ENCODE measurements around the gene OMP. TPM values are rescaled to one million over a fixed set of nuclear protein-coding genes. Genes with fewer than 3 reads are reported as not detected.
A peak's percentile ranks its signal among the peaks of the same experiment; 100 is the strongest.

OMP gene
- total RNA-seq, 1 donor: not detected

- no peak for TF ChIP-seq CTCF (IDR thresholded peaks at IDR 0.05; ENCODE audit: insufficient read depth, low read depth, low read length)
- no peak overlapping the region for H3K4me3 ChIP-seq (ENCODE audit: low read depth, low read length)
- no peak for DNase-seq (ENCODE audit: low read depth)
Measured at GRCh38 chr11:77106321-77106720, 3.7 kb downstream of the OMP start.

- no peak for DNase-seq (ENCODE audit: low read depth)
- TF ChIP-seq CTCF (IDR thresholded peaks at IDR 0.05; ENCODE audit: insufficient read depth, low read depth, low read length): no peak
- no peak overlapping the region for H3K4me3 ChIP-seq (ENCODE audit: low read depth, low read length)
Measured at GRCh38 chr11:77106759-77107158, 4.1 kb downstream of the OMP start.

- TF ChIP-seq CTCF (IDR thresholded peaks at IDR 0.05; ENCODE audit: insufficient read depth, low read depth, low read length): peak; percentile 2
- no peak overlapping the region for H3K4me3 ChIP-seq (ENCODE audit: low read depth, low read length)
- peak; percentile 92 for DNase-seq (ENCODE audit: low read depth)
Measured at GRCh38 chr11:77107950-77108349, 5.3 kb downstream of the OMP start.

- no peak for DNase-seq (ENCODE audit: low read depth)
- H3K4me3 ChIP-seq (ENCODE audit: low read depth, low read length): no peak overlapping the region
- TF ChIP-seq CTCF (IDR thresholded peaks at IDR 0.05; ENCODE audit: insufficient read depth, low read depth, low read length): no peak
Measured at GRCh38 chr11:77108436-77108835, 5.8 kb downstream of the OMP start.

- H3K4me3 ChIP-seq (ENCODE audit: low read depth, low read length): no peak overlapping the region
- peak; percentile 36 for DNase-seq (ENCODE audit: low read depth)
- TF ChIP-seq CTCF (IDR thresholded peaks at IDR 0.05; ENCODE audit: insufficient read depth, low read depth, low read length): no peak
Measured at GRCh38 chr11:77109236-77110019, 6.8 kb downstream of the OMP start.

- DNase-seq (ENCODE audit: low read depth): no peak
- TF ChIP-seq CTCF (IDR thresholded peaks at IDR 0.05; ENCODE audit: insufficient read depth, low read depth, low read length): no peak
- H3K4me3 ChIP-seq (ENCODE audit: low read depth, low read length): no peak overlapping the region
Measured at GRCh38 chr11:77110836-77111235, 8.2 kb downstream of the OMP start.

GRCh38 chr11:77111277-77111676, 8.6 kb downstream of the OMP start:
- no peak overlapping the region for H3K4me3 ChIP-seq (ENCODE audit: low read depth, low read length)
- peak; percentile 51 for DNase-seq (ENCODE audit: low read depth)
- no peak for TF ChIP-seq CTCF (IDR thresholded peaks at IDR 0.05; ENCODE audit: insufficient read depth, low read depth, low read length)
